IPS DF 4.7 (cell line): ENCODE data around the gene TUBA1A.
"Not testable (repeated sequence)": the region's sequence is repeated elsewhere in the genome, so short reads cannot be mapped to it uniquely, and the experiment has no call there.

ENCODE experiments used
- DNase-seq: peaks from one replicate; pipeline ENCODE4 v3.0.0-alpha.2; 2013; ENCODE audit warnings: low spot score; ENCODE audit errors: extremely low read depth

Gene TUBA1A

DNA sequence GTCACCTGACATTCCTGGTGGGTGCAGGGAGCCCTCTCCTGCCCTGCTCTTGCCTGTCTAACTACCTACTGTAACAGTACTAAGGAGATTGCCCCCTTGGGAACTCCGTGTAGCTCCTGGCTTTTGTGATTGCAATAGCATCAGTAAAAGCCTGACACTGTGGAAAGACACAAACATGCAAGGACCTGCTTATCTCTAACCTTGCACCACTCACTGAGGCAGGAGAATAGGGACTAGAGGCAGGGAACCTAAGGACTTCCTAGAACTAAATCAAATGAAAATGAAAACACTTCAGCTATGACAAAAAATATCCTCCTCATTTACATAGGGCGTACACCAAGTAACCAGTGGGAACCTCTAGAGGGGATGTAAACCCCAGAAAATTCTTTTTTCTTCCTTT lies 28.5 kb downstream of the TUBA1A start:
- no peak for DNase-seq

GRCh38 chr12:49154221-49154620 lies 34.7 kb downstream of the TUBA1A start:
- DNase-seq, result no peak

- no peak for DNase-seq
Measured at GRCh38 chr12:49147384-49147783, 41.5 kb downstream of the TUBA1A start.

- DNase-seq, result no peak
Measured at GRCh38 chr12:49146406-49146805, 42.5 kb downstream of the TUBA1A start.

GRCh38 chr12:49144384-49144783 lies 44.5 kb downstream of the TUBA1A start:
- no peak for DNase-seq

DNA sequence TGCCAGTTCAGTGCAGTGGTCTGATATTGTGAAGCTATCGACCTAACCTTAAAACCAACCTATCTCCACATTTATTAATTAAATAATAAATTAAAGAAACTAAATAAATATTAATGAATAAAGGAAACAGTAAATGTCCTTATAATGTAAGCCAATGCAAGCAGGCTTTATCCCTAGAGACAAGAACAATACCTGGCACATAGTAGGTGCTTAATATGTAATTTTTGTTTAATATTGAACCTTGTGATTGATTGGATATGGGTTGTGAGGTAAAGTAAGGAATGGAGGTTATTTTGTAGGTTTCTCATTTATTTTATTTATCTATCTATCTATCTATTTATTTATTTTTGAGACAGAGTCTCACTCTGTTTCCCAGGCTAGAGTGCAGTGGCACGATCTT lies 49.9 kb downstream of the TUBA1A start:
- no peak for DNase-seq

GRCh38 chr12:49138587-49138986 lies 50.3 kb downstream of the TUBA1A start:
- no peak for DNase-seq

GRCh38 chr12:49137476-49137875 lies 51.4 kb downstream of the TUBA1A start:
- no peak for DNase-seq

DNA sequence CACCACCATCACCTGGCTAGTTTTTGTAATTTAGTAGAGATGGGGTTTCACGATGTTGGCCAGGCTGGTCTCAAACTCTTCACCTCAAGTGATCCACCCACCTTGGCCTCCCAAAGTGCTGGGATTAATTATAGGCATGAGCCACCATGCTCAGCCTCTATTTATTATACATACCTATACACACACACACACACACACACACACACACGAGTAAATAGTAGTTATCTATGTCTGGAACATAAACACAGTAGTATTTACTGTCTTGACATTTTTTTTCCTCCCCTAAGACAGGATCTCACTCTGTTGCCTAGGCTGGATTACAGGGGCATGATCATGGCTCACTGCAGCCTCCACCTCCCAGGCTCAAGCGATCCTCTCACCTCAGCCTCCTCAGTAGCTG lies 51.9 kb downstream of the TUBA1A start:
- not testable (repeated sequence) for DNase-seq
